GM21367 (cell line): Measurements from ENCODE around the gene TMEM145.

Source experiments
- ATAC-seq: cut with Tn5 transposase; IDR thresholded peaks from one replicate; pipeline ENCODE4 v1.9.1; 2021; ENCODE audit not compliant: unreplicated experiment

The TMEM145 gene

GRCh38 chr19:42277821-42278451 lies 35.2 kb upstream of the TMEM145 start:
- ATAC-seq = no peak

- ATAC-seq = no peak
These were observed 34.5 kb upstream of the TMEM145 start for GRCh38 chr19:42278452-42279154.

GRCh38 chr19:42279155-42279901 lies 33.8 kb upstream of the TMEM145 start:
- no peak for ATAC-seq

GRCh38 chr19:42279902-42280814 lies 33.0 kb upstream of the TMEM145 start:
- ATAC-seq = no peak

- ATAC-seq = no peak
These were observed 32.3 kb upstream of the TMEM145 start for GRCh38 chr19:42280815-42281145.

- no peak for ATAC-seq
These were observed 31.8 kb upstream of the TMEM145 start for GRCh38 chr19:42281146-42281826.

GRCh38 chr19:42281827-42282762 lies 31.0 kb upstream of the TMEM145 start:
- no peak for ATAC-seq

- no peak for ATAC-seq
These were observed 30.3 kb upstream of the TMEM145 start for GRCh38 chr19:42282819-42283187.

GRCh38 chr19:42283188-42284065 lies 29.7 kb upstream of the TMEM145 start:
- ATAC-seq = peak; percentile 29

- peak; percentile 20 for ATAC-seq
These were observed 29.0 kb upstream of the TMEM145 start for GRCh38 chr19:42284066-42284501.

GRCh38 chr19:42284591-42285341 lies 28.3 kb upstream of the TMEM145 start:
- ATAC-seq = no peak

GRCh38 chr19:42285541-42285941 lies 27.6 kb upstream of the TMEM145 start:
- no peak for ATAC-seq

GRCh38 chr19:42285988-42286348 lies 27.1 kb upstream of the TMEM145 start:
- ATAC-seq = no peak

GRCh38 chr19:42286349-42287016 lies 26.6 kb upstream of the TMEM145 start:
- no peak for ATAC-seq

- no peak for ATAC-seq
These were observed 25.9 kb upstream of the TMEM145 start for GRCh38 chr19:42287017-42287826.

GRCh38 chr19:42287827-42288107 lies 25.3 kb upstream of the TMEM145 start:
- no peak for ATAC-seq

- ATAC-seq = no peak
These were observed 24.7 kb upstream of the TMEM145 start for GRCh38 chr19:42288387-42288786.
